Activated T-cell treated with anti-CD3 and anti-CD28 coated beads for 48 hours (primary cell): ENCODE results near the gene PRKCB.
"Not testable (repeated sequence)": the region's sequence is repeated elsewhere in the genome, so short reads cannot be mapped to it uniquely, and the experiment has no call there.

Experiments
- DNase-seq: peaks from one replicate; pipeline ENCODE4 v3.0.0-alpha.2; 2020; ENCODE audit warnings: low read depth

The PRKCB gene

DNA sequence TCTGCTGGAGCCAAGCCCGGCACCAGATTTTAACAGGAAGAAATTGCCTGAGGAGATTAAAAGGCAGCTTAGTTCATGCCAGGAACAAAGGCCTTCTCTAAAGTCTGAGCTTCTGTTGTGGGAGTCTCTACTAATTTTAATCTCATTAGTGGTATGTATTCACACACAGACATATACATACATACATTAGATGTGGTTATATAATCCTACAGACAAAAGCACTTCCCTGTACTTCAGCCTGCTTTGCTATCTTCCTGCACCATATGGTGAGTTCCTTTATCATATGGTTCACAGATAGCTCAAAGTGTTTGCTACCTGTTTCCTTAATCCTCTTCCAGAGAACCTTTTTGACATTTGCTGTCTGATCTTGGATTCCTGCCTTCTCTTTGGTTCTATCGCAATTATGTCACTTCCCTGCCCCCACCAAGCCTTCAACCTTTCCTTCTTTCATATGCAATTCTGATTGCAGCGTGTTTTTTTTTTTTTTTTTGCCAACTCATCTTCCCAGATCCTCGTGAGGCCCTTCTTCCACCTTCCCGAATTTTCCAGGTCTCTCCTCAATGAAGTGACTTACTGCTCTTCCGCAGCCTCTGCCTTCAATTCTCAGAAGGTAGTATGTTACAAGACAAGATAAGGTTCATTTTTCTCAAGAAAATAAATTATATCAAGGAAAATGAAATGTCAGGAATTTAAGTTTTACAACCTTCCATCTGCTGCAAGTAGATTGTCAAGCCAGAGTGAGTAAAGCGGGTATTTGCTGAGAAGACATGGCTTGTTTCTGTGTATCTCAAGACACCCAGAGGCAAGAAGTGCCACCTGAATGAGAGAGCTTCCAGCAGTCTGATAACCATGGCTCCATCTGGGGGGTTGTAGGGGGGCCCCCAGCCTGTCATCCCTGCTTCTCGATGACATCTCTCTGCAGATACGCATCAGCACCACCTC lies 300.1 kb downstream of the PRKCB start:
- DNase-seq = no peak

- DNase-seq = no peak
These were observed 302.2 kb downstream of the PRKCB start for GRCh38 chr16:24138024-24138423.

GRCh38 chr16:24138575-24138974 lies 302.8 kb downstream of the PRKCB start:
- no peak for DNase-seq

DNA sequence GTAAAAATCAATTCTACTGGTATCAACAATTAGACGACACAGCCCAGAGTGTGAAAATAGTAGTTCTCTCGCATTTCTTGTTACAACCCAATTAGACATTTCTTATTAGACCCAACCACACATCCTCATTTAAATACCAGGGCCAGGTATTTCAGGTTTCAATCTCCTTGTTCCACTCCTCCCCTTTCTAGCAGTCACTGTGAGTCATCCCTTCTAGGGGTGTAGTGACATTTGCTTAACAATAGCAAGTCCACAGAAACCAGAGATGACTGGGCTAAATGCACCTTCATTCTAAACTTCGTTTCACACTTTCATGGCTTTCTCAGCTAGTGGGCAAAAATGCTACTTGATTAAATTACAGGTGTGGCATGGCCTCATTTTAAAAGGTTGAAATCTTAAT lies 303.5 kb downstream of the PRKCB start:
- no peak for DNase-seq

DNA sequence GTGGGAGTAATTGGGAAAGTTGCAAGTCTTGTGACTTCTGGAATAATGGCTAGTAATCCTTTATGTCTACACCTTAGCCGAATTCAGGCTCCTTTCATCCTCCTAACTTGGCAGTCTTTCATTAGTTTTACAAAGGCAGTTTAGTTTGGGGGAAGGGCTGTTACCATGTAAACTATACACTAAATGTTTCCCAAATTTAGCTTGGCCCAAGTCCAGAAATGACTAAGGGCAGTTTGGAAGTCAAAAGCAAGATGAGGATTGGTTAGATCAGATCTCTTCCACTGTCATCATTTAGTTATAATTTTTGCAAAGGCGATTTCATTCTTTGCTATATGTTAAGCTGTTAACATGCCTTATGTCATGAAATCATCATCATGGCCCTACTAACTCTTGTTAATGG lies 304.9 kb downstream of the PRKCB start:
- DNase-seq = no peak

DNA sequence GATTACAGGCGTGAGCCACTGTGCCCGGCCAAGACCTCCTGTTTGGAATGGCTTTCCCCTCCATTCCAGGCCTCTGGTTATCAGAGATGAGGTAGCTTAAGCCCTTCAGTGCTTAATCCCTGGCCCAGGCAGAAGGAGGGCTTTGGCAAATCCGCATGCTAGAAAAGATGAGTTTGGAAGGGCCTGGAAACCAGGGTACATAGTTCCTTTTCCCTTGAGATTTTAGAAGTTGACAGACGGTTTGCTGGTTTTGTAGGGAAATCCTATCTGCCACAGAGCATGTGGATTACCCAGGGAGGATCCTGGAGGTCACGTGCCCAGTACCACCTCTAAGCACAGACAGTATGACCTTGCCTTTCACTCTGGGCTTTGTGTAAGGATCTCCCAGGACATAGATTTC lies 305.7 kb downstream of the PRKCB start:
- no peak for DNase-seq

DNA sequence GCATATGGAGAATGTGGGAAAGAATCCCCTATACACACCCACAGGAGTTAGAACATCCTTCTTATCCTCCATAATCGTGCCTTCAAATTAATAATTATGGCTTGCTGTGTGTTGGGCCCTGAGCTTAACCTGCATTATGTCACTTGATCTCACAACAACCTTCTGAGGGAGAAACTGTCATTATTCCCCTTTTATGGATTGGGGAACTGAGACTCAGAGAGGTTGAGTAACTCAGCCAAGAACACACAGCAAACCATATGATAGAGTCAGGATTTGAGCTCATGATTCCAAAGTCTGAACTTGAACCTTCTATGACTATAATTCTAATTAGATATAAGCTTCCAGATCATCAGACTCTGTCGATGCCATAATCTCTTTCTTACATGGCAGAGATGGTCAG lies 306.1 kb downstream of the PRKCB start:
- DNase-seq = no peak

DNA sequence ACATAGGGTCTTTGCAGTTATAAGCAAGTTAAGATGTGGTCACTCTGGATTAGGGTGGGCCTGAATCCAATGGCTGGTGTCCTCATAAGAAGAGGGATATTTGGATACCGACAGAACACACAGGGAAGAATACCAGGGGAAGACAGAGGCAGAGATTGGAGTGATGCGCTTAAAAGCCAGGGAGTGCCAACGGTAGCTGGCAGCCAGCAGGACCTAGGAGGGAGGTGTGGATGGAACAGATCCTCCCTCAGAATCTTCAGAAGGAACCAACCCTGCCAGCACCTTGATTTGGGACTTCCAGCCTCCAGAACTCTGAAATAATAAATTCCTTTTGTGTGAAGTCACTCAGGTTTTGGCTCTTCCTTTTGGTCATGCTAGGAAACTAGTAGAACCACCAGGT lies 310.1 kb downstream of the PRKCB start:
- DNase-seq = no peak

DNA sequence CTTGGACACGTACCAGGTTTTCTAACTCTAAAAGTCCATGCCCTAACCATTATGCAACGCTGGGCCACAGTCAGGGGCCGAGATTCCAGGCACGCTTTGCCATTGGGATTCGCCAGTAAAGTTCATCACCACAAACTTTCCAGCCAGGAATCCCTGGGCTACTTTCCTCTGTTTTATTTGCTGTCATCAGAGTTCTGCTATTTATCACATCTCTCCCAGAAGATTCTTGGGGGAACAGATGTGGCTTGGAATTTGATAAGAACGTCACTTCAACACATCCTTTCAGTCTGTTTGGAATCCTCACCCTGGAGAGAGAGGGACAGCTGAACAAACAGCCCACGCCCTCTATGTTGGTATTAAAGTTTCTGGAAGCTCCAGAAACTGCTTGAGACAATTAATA lies 310.7 kb downstream of the PRKCB start:
- DNase-seq = no peak

DNA sequence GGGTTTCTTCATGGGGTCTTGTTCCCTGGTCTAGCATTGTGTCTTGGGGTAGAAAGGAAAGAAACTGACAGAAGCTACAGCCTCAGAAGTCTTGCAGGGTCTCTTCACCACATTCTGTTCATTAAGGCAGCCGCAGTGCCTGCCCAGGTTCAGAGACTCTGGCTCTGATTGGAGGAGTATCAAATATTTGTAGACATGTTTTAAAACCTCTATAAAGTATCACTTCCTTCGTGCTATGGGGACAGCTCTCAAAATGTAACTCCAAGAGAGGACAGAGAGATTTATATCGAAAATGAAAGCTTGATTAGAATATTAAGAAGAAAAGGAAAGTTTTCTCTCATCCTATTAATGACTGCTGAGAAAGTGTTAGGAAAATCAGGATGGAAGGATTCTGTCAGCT lies 313.3 kb downstream of the PRKCB start:
- DNase-seq = no peak

GRCh38 chr16:24150282-24150681 lies 314.5 kb downstream of the PRKCB start:
- DNase-seq = no peak

GRCh38 chr16:24151482-24151939 lies 315.7 kb downstream of the PRKCB start:
- DNase-seq = no peak

DNA sequence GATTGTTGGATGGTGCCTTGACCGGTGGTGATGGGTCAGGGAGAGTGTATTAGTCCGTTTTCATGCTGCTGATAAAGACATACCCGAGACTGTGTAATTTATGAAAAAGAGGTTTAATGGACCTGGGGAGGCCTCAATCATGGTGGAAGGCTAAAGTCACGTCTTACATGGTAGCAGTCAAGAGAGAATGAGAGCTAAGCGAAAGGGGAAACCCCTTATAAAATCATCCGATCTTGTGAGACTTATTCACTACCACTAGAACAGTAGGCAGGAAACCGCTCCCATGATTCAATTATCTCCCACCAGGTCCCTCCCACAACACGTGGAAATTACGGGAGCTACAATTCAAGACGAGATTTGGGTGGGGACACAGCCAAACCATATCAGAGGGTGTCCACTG lies 316.3 kb downstream of the PRKCB start:
- DNase-seq = not testable (repeated sequence)

DNA sequence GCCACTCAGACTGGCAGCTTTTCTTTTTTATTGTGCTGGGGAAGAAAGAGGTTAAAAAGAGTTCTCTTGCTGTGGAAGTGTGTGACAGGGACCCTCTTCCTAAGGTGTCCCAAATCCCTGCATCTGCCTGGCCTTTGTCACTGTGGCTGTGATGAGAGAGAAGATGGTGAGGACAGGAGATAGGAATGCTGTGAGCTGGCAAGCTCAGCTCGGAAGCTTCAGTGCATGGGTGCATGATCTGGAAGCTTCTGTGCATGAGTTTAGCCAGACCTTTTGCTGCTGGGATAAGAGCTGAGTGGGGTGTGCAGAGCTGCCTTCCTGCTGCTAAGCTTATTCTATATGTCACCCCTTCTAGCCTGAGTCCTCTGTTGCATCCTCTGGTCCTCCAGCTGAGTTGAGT lies 317.0 kb downstream of the PRKCB start:
- no peak for DNase-seq

- no peak for DNase-seq
These were observed 321.0 kb downstream of the PRKCB start for GRCh38 chr16:24156777-24157176.

DNA sequence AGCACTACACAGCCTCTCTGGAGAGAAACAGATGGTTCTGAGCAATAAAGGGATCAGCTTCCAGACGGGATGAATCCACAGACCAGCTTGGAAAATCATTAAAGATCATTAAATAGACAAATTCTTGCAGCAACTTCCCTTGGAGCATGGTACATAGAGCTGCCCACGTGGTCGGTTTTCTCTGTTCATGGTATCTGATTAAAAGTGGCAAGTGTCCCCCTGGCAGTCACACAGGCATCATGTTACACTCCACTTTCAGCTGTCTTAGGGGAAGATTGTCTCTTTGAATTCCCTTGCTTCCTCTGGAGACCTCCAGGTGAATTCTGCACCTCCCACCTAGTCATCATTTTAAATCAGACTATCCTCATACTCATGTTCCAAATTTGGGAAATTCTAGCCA lies 328.2 kb downstream of the PRKCB start:
- no peak for DNase-seq

GRCh38 chr16:24164416-24164815 lies 328.6 kb downstream of the PRKCB start:
- DNase-seq = no peak

GRCh38 chr16:24165273-24165672 lies 329.5 kb downstream of the PRKCB start:
- DNase-seq = no peak

DNA sequence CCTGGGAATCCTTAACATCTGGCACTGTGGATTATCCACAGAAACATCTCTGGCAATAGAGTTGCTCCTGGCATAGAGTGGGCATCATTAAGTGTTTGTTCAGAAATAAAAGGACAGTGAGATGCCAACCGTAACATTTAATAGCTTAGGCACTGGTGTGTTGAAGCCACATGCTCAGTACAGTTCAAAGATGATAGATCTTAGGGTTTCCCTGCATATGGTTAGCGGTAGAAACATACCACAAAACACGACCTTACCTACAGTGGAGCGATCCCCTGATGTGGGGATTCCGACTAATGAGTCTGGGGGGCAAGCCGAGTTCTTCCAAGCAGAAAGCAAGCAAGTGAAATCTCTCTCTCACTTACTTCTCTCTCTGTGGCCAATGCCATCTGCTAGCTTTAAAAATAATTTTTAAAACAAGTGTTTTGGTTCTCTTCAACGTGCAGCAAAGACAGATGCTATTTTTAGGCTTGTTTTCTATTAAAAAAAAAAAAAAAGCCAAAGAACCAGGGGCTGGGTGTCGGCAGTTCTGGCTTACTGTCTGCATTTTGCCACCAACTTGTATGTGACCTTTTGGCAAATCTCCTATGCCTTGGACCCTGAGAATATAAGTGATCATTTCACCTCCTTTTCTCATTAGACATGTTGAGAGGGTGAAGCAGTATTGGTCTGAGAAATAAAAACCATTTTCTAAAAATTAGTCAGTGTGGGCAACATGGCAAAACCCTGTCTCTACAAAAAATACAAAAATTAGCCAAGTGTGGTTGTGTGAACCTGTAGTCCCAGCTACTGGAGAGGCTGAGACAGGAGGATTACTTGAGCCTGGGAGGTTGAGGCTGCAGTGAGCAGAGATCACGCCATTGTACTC lies 331.1 kb downstream of the PRKCB start:
- no peak for DNase-seq

DNA sequence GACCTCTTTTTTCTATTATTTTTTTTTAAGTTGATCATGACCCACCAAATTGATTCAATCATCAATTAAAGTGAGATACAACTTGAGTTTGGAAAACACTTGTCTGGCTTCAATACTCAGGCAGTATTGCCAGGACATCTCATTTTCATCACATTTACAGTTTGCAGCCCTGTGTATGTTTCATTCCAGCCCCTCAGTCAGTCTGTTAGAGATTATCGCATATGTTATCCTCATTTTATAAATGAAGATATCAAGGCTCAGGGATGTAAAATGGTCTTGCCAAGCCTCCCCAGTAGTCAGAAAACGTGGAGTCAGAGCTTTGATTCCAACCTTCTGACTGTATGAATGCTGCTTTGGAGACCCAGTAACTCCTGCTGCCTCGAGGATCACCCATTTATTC lies 333.1 kb downstream of the PRKCB start:
- no peak for DNase-seq

GRCh38 chr16:24170407-24170806 lies 334.6 kb downstream of the PRKCB start:
- DNase-seq = no peak

- DNase-seq = no peak
These were observed 338.7 kb downstream of the PRKCB start for GRCh38 chr16:24174504-24174903.

- no peak for DNase-seq
These were observed 339.2 kb downstream of the PRKCB start for GRCh38 chr16:24174957-24175356.
